DMS79 (cell line): ENCODE measurements around the gene MS4A3.
"Not testable (repeated sequence)": the region's sequence is repeated elsewhere in the genome, so short reads cannot be mapped to it uniquely, and the experiment has no call there.

Source experiments
- DNase-seq: peaks from one replicate; lab custom pipeline; 2025; lab: John Stamatoyannopoulos, UW

The MS4A3 gene

GRCh38 chr11:60056349-60056969, at the start of gene MS4A3:
Gene MS4A3 (plus strand): TSS chr11:60056665. CDS start chr11:60061161, 4,496 bp downstream.
- no peak for DNase-seq

DNA sequence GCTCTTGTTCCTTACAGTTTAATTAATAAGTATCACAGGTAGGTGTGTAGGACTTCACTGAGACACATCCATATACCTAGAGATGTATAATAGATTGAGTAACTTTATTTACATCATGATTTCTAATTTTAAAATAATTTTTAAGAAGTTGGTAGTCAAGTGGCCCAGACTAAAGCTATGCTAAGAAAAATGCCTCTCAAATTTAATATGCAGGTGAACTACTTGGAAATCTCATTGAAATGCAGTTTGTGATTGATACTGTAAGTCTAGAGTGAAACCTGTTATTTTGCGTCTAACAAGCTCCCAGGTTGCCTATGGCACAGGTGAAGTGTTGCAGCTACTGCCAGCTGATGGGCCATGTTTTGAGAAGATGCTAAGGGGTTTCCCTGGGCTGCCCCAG, 39.6 kb upstream of the MS4A3 start, which contains the start of gene OOSP4B:
Gene OOSP4B (plus strand): TSS at position 301 of the 400 bp plus-strand sequence.
- DNase-seq, result no peak

DNA sequence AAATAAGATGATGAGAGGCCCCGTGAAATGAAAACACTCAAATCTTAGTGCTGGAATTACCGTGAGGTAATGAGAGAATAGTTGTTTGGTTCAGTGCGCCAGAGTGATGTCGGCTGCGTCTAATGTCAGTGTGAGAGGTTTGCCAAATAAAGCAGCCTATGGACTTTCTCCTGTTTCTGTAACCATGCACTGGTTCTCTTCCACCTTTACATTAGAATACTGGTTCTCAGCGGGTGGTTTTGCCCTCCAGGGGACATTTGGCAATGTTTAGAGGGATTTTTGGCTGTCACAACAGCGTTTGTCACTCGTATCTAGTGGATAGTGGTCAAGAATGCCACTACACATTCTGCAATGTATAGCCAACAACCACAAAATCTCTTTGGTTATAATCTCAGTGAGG, 38.4 kb upstream of the MS4A3 start:
- no peak for DNase-seq

DNA sequence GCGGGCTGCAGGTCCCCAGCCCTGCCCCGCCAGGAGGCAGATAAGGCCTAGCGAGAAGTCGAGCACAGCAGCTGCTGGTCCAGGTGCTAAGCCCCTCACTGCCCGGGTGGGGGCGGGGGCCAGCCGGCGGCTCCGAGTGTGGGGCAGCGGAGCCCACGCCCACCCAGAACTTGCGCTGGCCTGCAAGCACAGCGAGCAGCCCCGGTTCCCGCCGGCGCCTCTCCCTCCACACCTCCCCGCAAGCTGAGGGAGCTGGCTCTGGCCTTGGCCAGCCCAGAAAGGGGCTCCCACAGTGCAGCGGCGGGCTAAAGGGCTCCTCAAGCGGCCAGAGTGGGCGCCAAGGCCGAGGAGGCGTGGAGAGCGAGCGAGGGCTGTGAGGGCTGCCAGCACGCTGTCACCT, 36.1 kb upstream of the MS4A3 start:
- not testable (repeated sequence) for DNase-seq

DNA sequence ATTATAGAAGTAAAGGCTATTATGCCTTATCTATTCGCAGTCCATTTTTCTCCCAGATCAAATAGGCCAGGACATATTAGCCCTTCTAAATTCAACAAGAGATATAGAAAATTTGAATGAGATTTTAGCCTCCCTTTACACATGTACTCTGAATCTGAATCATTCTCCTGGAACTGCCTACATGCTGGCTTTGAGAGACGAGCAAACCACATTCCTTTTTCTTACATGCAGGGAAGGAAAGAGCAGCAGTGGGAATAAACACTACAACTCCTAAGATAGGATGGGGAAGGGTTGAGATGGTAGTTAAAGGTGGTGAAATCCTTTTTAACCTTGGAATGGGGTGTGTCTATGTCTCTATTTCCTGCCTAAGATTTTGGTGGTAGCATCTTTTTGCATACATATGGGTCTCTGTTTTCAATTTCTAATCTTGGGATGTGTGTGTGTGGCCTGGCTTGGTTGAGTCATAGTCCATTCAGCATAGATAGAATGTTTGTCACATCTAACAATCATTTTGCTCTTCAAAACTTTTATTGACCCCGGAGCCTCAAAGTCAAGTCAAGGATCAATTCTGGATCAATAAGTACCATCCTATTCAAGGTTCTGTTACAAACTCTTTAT, 27.3 kb upstream of the MS4A3 start:
- DNase-seq, result no peak

DNA sequence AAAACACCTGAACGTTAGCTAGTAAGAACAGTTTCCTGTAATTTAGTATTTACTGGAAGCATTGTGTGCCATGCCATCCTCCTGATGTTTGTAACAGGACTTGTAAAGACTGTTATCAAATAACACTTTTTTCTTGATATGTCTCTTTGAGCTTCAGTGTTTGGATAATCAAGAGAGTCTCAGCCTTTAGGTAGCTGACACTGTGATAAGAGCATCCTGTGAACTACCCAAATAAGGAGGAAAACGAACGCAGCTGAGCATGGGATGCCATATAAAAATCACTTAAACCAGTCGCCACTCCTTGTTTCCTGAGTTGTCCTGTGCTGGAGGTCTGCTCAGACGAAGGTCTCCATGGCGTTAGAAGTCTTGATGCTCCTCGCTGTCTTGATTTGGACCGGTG, 16.4 kb upstream of the MS4A3 start, which contains the start of gene OOSP2:
Gene OOSP2 (plus strand): TSS at position 301 of the 400 bp plus-strand sequence. CDS start 51 bp downstream, at position 352.
- DNase-seq, result no peak

DNA sequence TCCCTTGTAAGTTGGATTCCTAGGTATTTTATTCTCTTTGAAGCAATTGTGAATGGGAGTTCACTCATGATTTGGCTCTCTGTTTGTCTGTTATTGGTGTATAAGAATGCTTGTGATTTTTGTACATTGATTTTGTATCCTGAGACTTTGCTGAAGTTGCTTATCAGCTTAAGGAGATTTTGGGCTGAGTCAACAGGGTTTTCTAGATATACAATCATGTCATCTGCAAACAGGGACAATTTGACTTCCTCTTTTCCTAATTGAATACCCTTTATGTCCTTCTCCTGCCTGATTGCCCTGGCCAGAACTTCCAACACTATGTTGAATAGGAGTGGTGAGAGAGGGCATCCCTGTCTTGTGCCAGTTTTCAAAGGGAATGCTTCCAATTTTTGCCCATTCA, 6.0 kb upstream of the MS4A3 start:
- DNase-seq, result not testable (repeated sequence)

GRCh38 chr11:60050839-60051238, 5.6 kb upstream of the MS4A3 start:
- not testable (repeated sequence) for DNase-seq

DNA sequence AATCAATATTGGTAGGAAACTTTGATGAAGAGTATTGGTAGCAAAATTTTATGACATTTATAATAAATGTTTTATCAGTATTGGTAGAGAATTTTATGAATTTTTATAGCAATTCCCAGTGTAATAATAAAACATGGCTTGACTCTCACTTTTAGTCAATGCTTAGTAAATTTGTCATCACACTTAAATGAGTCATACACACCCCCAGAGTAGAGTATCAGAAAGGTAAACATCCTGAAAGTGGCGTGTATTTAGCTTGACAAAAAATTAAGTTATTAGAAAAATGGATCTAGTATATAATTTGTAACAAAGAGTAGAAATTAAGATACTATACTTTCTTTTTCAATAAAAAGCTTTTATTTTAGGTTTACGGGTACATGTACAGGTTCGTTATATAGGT, 2.6 kb downstream of the MS4A3 start:
- no peak for DNase-seq

DNA sequence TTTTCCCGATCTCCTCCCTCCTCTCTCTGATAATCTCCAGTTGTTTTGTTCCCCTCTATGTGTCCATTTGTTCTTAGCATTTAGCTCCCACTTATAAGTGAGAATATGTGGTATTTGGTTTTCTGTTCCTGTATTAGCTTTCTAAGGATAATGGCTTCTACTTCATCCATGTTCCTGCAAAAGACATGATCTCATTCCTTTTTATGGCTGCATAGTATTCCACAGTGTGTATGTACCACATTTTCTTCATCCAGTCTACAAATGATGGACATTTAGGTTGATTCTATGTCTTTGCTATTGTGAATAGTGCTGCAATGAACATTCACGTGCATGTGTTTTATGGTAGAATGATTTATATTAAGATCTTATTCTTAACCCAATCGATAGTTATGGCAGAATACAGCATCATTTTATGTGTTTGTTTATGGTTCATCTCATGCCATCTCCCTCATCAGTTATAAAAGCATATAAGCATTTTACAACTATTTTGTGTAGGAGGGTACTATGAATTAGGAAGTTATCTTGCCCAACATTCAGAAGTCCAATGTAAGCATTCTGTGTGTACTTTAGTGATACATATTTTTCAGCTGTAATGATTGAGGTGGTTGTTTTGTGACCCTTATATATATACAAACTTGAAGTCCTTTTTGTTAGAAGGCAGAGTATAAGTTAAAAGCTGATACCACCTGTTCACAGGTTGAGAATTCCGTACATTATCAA, 3.2 kb downstream of the MS4A3 start:
- DNase-seq, result no peak

DNA sequence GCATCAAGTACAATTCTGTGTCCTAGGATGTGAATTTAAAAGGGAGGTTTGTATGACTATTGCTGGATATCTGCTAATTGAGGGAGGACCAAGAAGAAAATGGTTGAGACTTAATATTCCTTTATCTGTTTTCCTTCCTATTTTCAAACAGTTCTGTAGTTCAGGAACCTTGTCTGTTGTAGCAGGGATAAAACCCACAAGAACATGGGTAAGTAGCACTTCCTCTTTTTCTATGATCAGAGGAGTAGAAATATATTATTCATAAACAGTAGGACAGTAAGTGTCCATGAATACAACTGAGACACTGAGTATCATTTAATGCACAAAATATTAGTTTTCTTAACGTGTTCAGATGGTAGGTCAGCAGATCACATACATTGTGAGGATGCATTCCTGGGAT, 7.6 kb downstream of the MS4A3 start:
- no peak for DNase-seq

DNA sequence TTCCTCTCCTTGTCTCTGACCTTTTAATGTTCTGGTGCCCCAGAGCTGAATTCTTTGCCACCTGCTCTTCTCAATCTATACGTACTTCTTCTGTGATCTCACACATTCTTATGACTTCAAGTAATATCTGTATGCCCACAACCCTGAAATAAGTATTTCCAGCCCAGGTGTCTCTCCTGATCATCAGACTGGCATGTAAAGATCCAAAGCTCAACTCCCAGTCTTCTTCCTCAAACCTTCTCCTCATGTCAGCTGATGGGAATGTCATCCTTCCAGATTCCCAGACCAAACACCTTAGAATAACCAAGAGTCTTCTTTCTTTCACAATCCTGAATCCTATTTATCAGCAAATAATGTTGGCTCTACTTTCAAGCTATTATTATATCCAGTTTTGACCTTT, 9.3 kb downstream of the MS4A3 start:
- DNase-seq, result no peak

DNA sequence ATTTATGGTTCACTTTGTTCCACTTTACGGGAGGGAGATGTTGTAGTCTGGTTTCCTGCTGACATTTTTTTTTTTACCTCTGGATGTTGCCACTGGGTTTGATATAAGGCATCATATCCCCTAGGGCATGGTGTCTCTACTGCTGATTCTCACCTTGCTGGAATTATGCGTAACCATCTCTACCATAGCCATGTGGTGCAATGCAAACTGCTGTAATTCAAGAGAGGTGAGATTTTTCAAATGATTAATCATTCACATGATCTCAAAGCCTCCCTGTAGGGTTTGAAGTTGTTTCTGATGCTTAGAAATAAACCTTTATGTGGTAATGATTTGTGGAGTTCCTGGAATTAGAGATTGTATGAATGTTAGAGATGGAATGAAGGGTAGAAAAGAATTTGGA, 13.0 kb downstream of the MS4A3 start:
- DNase-seq, result no peak

- DNase-seq, result not testable (repeated sequence)
These were observed 15.2 kb downstream of the MS4A3 start for GRCh38 chr11:60071644-60072043.

- DNase-seq, result no peak
These were observed 20.9 kb downstream of the MS4A3 start for GRCh38 chr11:60077216-60077817.

- DNase-seq, result no peak
These were observed 21.5 kb downstream of the MS4A3 start for GRCh38 chr11:60077981-60078380.

DNA sequence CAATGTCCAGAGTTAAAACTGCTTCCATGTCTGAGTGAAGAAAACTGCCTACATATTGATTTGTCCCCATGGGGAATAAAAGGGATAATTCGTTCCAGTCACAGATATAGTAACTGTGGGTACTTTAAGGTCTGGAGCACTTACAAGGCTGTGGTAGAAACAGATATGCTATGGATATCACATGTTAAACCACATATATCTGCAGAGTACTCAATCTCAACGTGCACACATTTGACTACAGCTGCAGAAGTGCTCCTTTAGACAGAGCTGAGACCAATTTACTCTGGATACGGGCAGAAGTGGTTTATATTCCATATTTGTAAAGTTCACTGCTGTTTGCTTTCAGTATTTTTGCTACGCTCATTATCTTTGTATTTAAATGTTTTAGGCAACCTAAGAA, 22.3 kb downstream of the MS4A3 start:
- no peak for DNase-seq

DNA sequence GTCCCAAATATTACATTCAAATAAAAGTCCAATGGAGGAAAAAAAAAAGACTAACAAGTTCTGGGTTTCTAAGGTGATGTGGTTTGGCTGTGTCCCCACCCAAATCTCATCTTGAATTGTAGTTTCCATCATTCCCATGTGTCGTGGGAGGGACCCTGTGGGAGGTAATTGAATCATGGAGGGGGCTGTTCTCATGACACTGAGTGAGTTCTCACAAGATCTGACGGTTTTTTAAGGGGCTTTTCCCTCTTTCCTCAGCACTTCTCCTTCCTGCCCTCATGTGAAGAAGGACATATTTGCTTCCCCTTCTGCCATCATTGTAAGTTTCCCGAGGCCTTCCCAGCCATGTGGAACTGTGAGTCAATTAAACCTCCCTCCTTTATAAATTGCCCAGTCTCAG, 24.1 kb downstream of the MS4A3 start:
- DNase-seq, result no peak

- DNase-seq, result no peak
These were observed 28.3 kb downstream of the MS4A3 start for GRCh38 chr11:60084631-60085273.

DNA sequence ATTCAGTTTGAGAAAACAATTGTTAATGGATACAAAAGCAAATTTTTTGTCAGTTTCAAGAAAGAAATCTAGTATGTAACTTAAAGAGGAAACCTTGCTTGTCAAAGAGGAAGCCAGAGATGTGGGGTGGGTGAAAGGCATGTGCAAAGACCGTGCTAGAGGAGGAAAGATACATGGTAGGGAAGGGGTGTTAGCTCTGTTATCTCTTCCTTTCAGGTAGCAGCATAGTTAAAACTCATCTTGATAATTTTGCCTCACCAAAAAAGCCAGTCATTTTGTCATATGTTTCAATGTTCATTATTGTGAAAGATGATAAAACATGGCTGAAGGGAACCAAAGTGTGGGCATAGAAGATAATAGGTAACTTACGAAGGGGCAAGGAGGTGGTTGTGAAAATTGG, 29.4 kb downstream of the MS4A3 start:
- DNase-seq, result no peak

DNA sequence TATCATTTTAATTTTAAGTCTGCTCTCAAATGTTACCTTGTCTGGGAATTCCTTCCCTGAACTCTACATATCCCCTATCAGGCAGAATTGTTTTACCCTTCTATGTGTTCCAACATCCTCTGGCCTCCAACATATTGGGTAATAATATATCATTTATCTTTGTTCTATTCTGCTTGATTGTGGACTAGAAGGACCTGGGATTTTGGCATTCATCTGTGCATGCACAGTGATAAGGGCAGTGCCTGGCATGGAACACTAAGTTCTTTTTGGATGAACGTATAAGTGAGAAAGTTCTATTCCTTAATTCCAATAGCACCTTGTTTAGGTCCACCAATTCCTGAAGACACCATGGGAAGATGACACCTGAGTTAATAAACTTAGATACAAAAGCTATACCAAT, 30.8 kb downstream of the MS4A3 start:
- DNase-seq, result no peak

DNA sequence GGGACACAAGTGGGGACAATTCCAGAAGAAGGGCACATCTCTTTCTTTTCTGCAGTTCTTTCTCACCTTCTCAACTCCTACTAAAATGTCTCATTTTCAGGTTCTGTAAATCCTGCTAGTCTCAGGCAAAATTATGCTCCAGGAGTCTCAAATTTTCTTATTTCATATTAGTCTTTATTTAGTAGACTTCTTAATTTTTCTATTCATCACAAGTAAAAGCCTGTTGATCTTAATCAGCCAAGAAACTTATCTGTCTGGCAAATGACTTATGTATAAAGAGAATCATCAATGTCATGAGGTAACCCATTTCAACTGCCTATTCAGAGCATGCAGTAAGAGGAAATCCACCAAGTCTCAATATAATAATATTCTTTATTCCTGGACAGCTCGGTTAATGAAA, 31.9 kb downstream of the MS4A3 start, which contains the start of gene MS4A2:
Gene MS4A2 (plus strand): TSS at position 301 of the 400 bp plus-strand sequence. CDS start 102 bp downstream, outside the sequence.
- no peak for DNase-seq
